ENCODE measurements around the gene KIRREL1.

Gene KIRREL1

DNA sequence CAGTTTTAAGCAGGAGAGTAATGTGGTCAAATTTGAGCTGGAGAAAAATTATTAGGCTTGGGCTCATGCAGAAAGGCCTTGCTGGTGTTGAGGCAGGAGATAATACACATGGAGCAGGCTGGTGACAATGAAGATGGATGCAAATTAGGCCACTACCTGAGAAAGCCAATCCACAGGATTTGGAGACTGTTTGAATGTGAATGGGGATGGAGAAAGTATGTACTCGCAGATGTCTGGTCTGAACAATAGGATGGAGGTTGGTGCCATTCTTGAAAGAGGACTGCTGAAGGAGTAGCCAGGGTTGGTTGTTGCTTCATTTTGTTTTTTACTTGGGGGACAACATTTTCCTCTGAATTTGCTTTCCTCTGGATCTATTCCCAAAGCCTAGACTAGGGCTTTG is 8.0 kb upstream of the KIRREL1 start:
- TF ChIP-seq POU2F2 (IDR thresholded peaks at IDR 0.05; ENCODE audit: low read depth, low read length) (no peak), PAX5 (IDR thresholded peaks at IDR 0.05; ENCODE audit: insufficient read depth, low read length, severe bottlenecking) (no peak), POLR2AphosphoS5 (IDR thresholded peaks at IDR 0.05; ENCODE audit: low read depth, low read length) (no peak), POLR2A (IDR thresholded peaks at IDR 0.05; ENCODE audit: low read depth, low read length) (no peak), TAF1 (IDR thresholded peaks at IDR 0.05; ENCODE audit: low read depth, low read length) (no peak), SPI1 (IDR thresholded peaks at IDR 0.05; ENCODE audit: low read depth, low read length) (no peak)
- FAIRE-seq: no peak
- no peak for DNase-seq (ENCODE audit: insufficient read length, low spot score)

- TF ChIP-seq POLR2A (IDR thresholded peaks at IDR 0.05; ENCODE audit: low read depth, low read length): no peak
- TF ChIP-seq PAX5 (IDR thresholded peaks at IDR 0.05; ENCODE audit: insufficient read depth, low read length, severe bottlenecking): no peak
- TF ChIP-seq TAF1 (IDR thresholded peaks at IDR 0.05; ENCODE audit: low read depth, low read length): no peak
- no peak for TF ChIP-seq SPI1 (IDR thresholded peaks at IDR 0.05; ENCODE audit: low read depth, low read length)
- no peak for TF ChIP-seq POU2F2 (IDR thresholded peaks at IDR 0.05; ENCODE audit: low read depth, low read length)
- no peak for TF ChIP-seq POLR2AphosphoS5 (IDR thresholded peaks at IDR 0.05; ENCODE audit: low read depth, low read length)
- FAIRE-seq: no peak
- no peak for DNase-seq (ENCODE audit: insufficient read length, low spot score)
Measured at GRCh38 chr1:157988002-157988401, 5.4 kb upstream of the KIRREL1 start.

DNA sequence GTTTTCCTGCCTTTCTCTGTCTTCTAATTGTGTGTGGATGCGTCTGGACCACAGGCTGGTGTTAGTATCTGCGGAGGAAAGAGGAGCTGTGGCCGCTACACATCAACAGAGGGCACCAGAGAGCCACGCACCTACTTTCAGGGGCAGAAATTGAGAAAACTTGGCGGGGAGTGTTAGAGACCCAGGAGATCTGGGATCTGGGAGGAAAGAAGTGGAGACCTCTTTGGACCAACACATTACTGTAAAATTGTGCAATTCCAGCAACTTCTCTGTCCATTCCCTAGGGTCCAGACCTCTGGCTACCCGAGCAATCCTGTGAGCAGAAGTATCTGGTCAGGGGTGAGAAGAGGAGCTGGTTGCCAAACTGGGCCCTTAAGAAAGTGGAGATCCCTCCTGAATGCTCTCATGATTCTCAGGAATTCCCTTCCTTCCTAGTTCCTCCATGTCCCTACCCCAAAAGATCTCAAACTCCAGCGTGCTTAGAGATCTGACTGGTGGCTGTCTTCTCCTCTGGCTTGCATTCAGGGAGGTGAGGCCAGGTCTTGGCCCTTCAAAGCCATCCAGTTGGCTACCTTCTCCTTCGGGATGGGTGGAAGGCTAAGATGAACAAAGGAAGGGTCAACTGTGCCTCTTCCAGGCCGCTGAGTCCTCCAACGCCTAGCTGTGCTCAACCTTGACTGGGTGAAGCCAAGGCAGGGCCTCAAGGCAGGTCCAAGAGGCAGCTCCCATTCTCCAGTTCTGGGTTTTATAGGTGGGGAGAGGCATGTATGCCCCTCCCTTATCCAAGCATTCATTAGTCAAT is 1.2 kb upstream of the KIRREL1 start:
- FAIRE-seq: peak; percentile 89

DNA sequence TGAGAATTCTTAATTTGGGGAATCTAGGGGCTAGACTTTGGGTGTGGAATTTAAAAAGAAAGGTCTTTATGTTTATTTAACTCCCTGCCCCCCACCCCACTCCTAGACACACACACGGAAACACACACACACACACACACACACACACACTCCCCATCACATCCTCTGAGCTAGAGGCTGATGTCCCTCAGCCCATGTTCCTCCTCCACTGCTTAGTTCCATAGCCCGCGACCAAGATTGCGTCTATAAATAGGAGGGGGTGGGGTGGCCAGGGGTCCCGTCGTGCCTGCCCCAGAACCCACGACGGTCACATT is 655 bp upstream of the KIRREL1 start:
- TF ChIP-seq POLR2A (IDR thresholded peaks at IDR 0.05; ENCODE audit: low read depth, low read length) (no peak), POU2F2 (IDR thresholded peaks at IDR 0.05; ENCODE audit: low read depth, low read length) (no peak), POLR2AphosphoS5 (IDR thresholded peaks at IDR 0.05; ENCODE audit: low read depth, low read length) (no peak), SPI1 (IDR thresholded peaks at IDR 0.05; ENCODE audit: low read depth, low read length) (no peak), TAF1 (IDR thresholded peaks at IDR 0.05; ENCODE audit: low read depth, low read length) (no peak), PAX5 (IDR thresholded peaks at IDR 0.05; ENCODE audit: insufficient read depth, low read length, severe bottlenecking) (no peak)
- DNase-seq (ENCODE audit: insufficient read length, low spot score): no peak
- no peak for FAIRE-seq

More for the DNA sequence above, 1.2 kb upstream of the KIRREL1 start:
- TF ChIP-seq SPI1 (IDR thresholded peaks at IDR 0.05; ENCODE audit: low read depth, low read length) (no peak), POU2F2 (IDR thresholded peaks at IDR 0.05; ENCODE audit: low read depth, low read length) (no peak)
- DNase-seq (ENCODE audit: insufficient read length, low spot score): peak; percentile 58

DNA sequence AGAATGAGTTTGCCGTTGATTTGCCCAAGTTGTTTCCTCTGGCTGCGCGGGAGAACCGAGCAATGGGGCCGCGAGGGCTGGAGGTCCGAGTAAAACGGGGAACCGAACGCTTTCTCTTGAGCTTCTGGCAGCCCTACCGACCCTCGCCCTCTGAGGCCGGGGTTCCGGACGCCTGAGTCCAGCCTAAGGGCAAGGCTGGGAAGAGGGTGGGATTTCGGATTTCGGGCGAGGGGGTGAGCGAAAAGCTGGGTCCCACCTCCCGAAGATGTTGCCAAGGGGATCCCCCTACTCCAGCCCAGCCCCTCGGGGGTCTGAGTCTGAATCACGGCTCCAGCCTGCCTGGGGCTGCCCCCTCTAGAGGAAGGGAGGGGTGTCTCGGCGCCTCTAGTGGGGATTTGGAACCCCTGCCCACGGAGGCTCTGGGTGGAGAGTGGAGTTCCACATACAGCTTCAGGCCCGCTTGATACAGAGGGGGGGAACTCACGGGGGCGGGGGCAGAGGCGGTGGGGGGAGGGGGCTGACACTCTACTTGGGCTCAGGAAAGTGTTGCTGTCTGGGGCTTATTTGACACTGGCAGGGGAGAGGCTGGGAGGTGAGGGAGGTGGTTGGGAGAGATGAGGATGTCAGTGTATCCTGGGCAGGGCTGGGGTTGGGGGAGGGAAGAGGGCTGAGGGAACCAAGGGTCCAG is 617 bp downstream of the KIRREL1 start:
- FAIRE-seq (no peak), DNase-seq (ENCODE audit: insufficient read length, low spot score) (no peak)
- TF ChIP-seq POLR2A (IDR thresholded peaks at IDR 0.05; ENCODE audit: low read depth, low read length): no peak

- TF ChIP-seq PAX5 (IDR thresholded peaks at IDR 0.05; ENCODE audit: insufficient read depth, low read length, severe bottlenecking) (no peak), SPI1 (IDR thresholded peaks at IDR 0.05; ENCODE audit: low read depth, low read length) (no peak), POLR2A (IDR thresholded peaks at IDR 0.05; ENCODE audit: low read depth, low read length) (no peak), POLR2AphosphoS5 (IDR thresholded peaks at IDR 0.05; ENCODE audit: low read depth, low read length) (no peak), POU2F2 (IDR thresholded peaks at IDR 0.05; ENCODE audit: low read depth, low read length) (no peak), TAF1 (IDR thresholded peaks at IDR 0.05; ENCODE audit: low read depth, low read length) (no peak)
- DNase-seq (ENCODE audit: insufficient read length, low spot score): no peak
- FAIRE-seq: no peak
Measured at GRCh38 chr1:157994704-157995582, 1.5 kb downstream of the KIRREL1 start.

DNA sequence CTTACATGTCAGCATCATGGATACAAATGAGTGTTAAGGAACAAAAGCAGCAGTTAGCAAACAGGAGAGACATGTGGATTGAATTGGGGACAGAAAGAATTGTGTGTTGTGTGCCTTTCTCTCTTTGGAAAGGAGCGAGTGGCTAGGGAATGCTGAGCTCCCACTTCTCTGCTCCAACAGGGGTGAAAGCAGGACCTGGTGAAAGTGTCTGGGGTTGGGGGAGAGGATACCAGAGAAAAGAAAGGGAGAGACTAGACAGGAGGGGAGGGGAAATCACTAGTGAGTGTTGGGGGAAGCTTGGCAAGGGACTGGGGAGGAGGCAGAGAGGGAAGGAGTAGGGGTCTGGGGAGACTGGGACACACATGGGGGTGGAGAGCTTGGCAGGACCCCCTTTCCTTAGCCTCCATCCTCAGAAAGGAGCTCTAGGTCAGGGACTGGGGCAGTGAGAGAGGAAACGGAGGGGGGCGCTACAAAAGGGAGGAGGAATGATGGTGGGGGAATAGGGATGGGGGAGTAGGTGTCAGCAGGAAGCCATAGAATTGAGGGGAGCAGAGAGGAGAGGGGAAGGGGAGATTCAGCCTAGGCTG is 2.2 kb downstream of the KIRREL1 start:
- no peak for FAIRE-seq
- TF ChIP-seq POU2F2 (IDR thresholded peaks at IDR 0.05; ENCODE audit: low read depth, low read length) (no peak), POLR2AphosphoS5 (IDR thresholded peaks at IDR 0.05; ENCODE audit: low read depth, low read length) (no peak), POLR2A (IDR thresholded peaks at IDR 0.05; ENCODE audit: low read depth, low read length) (no peak), SPI1 (IDR thresholded peaks at IDR 0.05; ENCODE audit: low read depth, low read length) (no peak), PAX5 (IDR thresholded peaks at IDR 0.05; ENCODE audit: insufficient read depth, low read length, severe bottlenecking) (no peak), TAF1 (IDR thresholded peaks at IDR 0.05; ENCODE audit: low read depth, low read length) (no peak)
- DNase-seq (ENCODE audit: insufficient read length, low spot score): no peak

- no peak for FAIRE-seq
- DNase-seq (ENCODE audit: insufficient read length, low spot score): no peak
- no peak for TF ChIP-seq SPI1 (IDR thresholded peaks at IDR 0.05; ENCODE audit: low read depth, low read length)
- TF ChIP-seq PAX5 (IDR thresholded peaks at IDR 0.05; ENCODE audit: insufficient read depth, low read length, severe bottlenecking): no peak
- TF ChIP-seq TAF1 (IDR thresholded peaks at IDR 0.05; ENCODE audit: low read depth, low read length): no peak
- TF ChIP-seq POLR2AphosphoS5 (IDR thresholded peaks at IDR 0.05; ENCODE audit: low read depth, low read length): no peak
- TF ChIP-seq POLR2A (IDR thresholded peaks at IDR 0.05; ENCODE audit: low read depth, low read length): no peak
Measured at GRCh38 chr1:157996433-157996832, 3.0 kb downstream of the KIRREL1 start.

DNA sequence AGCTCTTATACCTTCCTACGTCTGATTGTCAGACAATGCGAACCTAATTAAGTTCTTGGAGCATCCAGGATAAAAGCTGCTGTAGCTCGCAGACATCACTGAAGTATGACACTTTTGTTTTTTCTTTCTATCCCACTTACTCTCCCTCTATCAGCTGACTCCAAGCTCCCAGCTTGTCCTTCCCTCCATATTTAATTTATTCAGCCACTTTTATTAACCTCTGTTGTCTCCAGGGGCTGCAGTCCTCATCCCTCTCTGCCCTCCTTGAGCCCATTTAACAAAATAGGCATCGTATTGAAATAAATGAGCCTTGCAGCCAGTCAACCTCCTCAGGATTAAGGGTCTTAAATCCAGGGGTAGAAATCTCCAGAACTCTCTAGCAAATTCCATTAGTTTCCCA is 7.1 kb downstream of the KIRREL1 start:
- TF ChIP-seq POU2F2 (IDR thresholded peaks at IDR 0.05; ENCODE audit: low read depth, low read length) (no peak), POLR2A (IDR thresholded peaks at IDR 0.05; ENCODE audit: low read depth, low read length) (no peak), POLR2AphosphoS5 (IDR thresholded peaks at IDR 0.05; ENCODE audit: low read depth, low read length) (no peak), TAF1 (IDR thresholded peaks at IDR 0.05; ENCODE audit: low read depth, low read length) (no peak), SPI1 (IDR thresholded peaks at IDR 0.05; ENCODE audit: low read depth, low read length) (no peak), PAX5 (IDR thresholded peaks at IDR 0.05; ENCODE audit: insufficient read depth, low read length, severe bottlenecking) (no peak)
- DNase-seq (ENCODE audit: insufficient read length, low spot score) (no peak), FAIRE-seq (no peak)
